Hippocampal formation (tissue), 2 donors: Measurements from ENCODE around the gene CFL1.
A peak's percentile ranks its signal among the peaks of the same experiment; 100 is the strongest.

Source experiments
- DNase-seq, 2 donors: peaks; one replicate each; lab custom pipeline; 2025; lab: John Stamatoyannopoulos, UW

The CFL1 gene

DNA sequence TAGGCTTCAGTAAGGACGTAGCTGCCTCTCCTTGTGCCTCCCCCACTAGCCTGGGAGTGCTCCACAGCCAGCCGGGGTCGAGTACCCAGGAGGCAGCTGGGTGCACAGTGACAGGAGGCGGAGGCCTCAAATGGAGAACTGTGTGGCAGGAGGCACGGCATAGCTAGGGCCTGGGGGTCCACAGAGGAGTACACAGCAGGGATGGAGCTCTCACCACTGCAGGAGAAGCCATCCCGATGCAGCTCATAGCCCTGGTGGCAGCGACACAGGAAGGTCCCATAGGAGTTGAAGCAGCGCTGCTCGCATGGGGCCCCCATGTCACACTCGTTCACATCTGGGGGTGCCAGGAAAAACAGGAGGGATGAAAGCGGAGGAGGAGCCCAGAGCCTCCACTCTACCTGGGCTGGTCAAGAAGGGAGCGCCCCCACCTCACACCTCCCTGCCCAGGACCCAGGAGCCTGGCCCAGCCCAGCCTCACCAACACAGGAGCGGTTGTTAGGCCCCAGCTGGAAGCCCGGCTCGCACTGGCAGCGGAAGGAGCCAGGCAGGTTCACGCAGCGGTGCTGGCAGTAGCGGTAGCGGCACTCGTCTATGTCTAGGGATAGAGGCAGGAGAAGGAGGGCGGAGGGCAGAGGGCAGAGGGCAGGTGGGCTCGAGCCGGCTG is 11.8 kb upstream of the CFL1 start:
- no peak for DNase-seq

GRCh38 chr11:65868907-65869306 is 10.9 kb upstream of the CFL1 start:
- DNase-seq, result no peak

DNA sequence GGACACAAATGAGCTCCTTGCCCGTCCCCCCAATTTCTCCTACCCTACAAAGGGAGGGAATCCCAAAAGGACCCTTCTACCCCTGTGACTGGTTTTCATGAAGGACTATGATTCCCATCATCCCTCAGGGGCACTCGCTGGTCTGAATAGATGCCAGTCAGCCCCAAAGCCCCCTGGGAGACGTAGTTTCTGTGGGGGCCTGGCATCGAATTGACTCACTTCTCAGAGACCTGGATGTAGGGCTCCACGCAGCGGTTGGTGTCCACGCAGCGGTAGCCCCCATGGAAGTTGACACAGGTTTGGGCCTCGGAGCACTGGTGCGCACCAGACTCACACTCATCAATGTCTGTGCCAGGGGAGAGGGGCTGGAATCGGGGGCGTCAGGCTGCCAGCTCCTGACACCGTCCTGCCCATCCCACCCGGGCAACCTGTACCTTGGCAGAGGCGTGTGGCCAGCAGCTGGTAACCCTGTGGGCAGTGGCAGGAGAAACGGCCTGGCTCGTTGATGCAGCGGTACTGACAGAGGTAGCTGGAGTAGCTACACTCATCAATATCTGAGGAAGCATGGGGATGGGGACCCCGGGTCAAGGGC is 10.2 kb upstream of the CFL1 start:
- DNase-seq, result no peak

DNA sequence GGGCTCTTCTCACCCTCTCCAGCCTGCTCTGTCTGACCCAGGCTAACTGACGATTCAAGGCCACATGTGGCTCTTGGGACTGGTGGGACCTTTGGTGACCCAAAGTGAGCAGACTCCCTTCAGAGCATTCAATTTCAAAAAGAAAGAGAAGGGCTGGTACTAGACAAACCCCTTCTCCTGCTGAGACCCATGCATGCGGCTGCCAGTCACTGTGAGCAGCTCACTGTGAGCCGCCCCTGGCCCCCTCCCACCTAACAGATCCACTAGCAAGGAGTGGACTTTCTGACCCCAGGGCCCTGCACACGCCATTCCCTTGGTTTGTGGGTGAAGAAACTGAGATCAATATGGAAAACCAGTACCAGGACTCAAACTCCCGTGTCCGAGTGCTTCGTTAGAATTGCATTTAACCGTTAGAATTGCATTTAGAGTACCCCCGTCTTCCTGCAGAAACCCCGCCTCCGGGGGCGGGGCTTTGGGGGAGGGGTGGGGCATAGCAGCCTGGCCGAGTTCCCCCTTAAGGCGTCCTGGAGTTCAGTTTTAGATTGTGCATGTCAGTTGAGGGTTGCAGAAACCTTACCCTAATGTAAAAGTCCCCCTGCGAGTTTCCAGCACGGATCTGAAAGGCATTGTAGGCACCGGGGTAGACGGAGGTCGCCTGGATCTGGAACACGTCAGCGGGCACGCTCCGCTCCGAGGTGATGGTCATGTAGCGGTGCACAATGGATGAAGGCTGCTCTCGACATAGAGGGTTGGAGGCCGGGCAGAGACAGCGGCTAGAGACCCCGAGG is 9.5 kb upstream of the CFL1 start:
- no peak for DNase-seq

DNA sequence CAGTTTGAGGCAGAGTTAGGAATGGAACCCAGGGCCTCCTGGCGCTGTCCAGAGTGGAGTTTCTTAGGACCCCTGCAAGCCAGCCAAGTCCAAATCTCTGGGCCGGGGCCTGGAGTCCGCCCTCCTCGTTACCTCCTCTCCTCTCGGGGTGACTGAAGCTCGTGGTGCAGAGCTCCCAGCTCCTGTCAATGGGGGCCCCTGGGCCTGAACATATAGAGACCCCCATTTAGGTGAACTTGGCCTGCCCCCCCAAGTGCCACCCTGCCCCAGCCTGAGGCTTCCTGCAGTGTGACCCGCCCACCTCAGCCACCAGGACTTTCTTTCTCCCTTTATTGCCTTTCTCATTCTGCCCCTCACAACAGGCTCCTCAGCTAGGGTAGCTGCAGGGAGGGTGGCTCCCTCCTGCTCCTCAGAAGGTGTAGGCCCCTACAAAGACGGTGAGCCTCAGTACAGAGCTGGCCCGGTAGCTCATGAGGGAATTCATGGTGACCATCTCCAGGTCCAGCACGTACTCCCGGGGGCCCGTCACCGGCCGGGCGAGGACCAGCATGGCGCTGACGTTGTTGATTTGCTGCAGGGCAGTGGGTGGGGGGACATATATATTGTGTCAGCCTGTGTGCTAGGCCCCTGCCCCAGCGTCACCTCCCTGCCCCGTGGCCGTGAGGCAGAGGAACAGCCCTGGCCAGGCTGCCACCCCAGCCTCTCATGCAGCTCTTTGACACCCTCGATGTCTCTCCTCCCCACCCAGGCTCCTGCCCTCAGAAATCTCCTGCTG is 8.7 kb upstream of the CFL1 start:
- DNase-seq, result no peak

GRCh38 chr11:65865550-65866172 is 7.7 kb upstream of the CFL1 start:
- DNase-seq, result no peak

- no peak for DNase-seq
Observed at GRCh38 chr11:65864706-65865471, 6.9 kb upstream of the CFL1 start.

GRCh38 chr11:65863889-65864705 is 6.1 kb upstream of the CFL1 start:
- DNase-seq, result no peak

DNA sequence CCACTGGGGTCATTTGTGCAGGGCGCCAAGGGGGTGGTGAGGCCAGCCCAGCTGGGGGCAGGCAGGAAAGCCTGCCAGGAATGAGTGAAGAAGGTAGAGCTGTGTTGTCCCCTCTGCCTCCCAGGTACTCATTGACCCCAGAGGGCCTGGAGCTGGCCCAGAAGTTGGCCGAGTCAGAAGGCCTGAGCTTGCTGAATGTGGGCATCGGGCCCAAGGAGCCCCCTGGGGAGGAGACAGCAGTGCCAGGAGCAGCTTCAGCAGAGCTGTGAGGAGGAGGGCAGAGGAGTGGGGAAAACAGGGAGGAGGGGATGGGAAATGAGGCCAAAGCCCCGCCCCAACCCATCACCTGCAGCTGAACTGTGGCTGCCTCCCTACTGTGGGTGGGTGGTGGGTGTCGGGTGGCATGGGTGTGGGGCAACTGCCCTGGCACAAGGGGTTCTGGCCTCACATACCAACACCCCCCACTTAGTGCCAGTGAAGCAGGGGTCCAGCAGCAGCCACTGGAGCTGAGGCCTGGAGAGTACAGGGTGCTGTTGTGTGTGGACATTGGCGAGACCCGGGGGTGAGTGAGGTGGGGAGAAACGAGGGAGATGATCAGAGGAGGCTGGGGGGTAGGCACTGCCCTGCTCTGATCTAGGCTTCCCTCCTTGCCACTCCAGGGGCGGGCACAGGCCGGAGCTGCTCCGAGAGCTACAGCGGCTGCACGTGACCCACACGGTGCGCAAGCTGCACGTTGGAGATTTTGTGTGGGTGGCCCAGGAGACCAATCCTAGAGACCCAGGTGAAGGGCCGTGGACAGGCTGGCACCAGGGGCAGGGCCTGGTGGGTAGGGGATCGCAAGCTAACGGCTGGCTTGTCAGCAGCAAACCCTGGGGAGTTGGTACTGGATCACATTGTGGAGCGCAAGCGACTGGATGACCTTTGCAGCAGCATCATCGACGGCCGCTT is 5.2 kb upstream of the CFL1 start:
- DNase-seq, result no peak

- DNase-seq, result no peak
Observed at GRCh38 chr11:65862191-65862735, 4.3 kb upstream of the CFL1 start.

- DNase-seq, result no peak
Observed at GRCh38 chr11:65861533-65862183, 3.7 kb upstream of the CFL1 start.

DNA sequence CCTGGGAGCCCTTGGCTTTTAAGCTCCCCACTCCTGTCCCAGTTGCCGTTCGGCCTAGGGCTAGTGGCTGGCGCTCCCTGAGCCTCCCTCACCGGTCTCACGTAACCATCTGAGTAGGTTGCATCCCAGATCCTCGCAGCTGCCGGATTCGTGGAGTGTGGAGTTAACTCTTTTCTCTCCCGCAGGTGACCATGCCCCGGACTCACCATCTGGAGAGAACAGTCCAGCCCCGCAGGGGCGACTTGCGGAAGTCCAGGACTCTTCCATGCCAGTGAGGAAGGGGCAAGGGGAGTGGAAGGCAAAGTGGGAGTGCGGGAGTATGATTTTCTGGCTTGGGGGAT is 3.2 kb upstream of the CFL1 start:
- DNase-seq, result no peak

DNA sequence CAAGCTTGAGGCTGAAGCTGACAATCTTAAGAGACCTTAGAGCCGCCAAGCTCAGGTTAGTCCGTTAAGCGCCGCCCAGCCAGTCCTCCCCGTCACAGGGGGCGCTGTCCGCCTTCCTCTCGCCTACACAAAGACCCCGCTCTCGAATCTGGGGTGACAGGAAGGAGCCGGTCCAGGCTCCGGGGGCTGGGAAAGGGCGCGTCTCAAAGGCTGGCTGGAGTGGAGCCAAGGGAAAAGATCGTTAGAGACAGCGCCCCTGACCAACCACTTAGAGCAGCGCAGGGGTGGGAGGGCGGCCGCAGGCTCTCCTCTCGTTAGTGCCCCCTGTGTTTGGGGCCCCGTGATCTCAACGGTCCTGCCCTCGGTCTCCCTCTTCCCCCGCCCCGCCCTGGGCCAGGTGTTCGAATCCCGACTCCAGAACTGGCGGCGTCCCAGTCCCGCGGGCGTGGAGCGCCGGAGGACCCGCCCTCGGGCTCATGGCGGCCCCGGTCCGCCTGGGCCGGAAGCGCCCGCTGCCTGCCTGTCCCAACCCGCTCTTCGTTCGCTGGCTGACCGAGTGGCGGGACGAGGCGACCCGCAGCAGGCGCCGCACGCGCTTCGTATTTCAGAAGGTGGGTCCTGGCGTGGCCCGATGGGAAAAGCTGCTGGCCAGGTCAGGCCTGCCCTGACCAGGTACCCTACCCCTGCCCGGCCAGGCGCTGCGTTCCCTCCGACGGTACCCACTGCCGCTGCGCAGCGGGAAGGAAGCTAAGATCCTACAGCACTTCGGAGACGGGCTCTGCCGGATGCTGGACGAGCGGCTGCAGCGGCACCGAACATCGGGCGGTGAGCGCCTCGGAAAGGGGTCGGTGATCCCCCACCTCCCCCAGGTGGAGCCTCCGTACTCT is 2.5 kb upstream of the CFL1 start, which contains the start of gene MUS81:
Gene MUS81, plus strand, starts transcription at position 156 of the 887 bp plus-strand sequence. Its CDS starts 321 bp downstream, at position 477.
- DNase-seq, result peak; percentile 91

DNA sequence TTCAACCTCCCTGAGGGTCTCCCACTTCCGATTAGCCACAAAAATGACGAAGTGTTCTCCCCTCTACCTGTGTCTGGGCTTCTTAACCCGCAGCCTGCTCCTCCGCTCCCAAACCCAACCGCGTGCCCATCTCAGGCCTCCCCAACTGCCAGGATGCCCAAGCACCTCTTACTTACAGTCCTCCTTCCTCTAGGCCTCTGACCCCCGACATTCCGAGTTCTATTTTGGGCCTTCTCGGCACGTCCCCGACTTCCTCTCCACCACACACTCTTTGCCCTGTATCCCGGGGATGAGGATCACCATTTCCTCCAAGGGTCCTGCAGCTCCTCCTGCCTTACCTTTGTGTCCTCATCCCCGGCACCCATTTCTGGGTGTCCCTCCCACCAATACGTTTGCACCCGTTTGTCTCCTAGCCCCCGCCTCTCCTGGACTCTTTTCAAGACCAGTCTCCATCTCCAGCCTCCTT is 1.9 kb upstream of the CFL1 start:
- no peak for DNase-seq

- peak; percentile 90 to 91 for DNase-seq
Observed at GRCh38 chr11:65859095-65859811, 1.3 kb upstream of the CFL1 start.

DNA sequence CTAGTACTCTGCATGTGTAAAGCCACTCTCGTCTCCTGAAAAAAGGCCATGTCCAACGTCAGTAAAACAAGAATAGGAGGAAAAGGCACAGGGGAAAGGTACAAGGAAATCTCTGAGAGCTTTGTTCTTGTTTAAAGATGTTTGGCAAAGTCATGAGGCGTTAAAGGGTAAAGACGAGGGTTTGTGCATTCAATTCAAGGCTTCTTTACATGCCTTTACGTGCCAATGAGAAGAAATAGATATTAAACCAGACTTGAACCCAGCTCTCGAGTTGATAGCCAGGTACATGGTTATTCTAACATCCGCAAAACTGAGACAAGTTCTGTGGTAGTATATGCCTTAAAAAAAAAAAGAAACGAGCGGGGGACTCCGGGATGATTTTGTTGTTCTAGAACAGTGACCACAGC is 704 bp upstream of the CFL1 start:
- no peak for DNase-seq

- no peak for DNase-seq
Observed at GRCh38 chr11:65857500-65857852, 504 bp downstream of the CFL1 start.
